Right renal pelvis (tissue), 4 donors: ENCODE results near the gene TMPRSS7. TPM values are rescaled to one million over a fixed set of nuclear protein-coding genes. Genes with fewer than 3 reads are reported as not detected.
"Not testable (repeated sequence)": the region's sequence is repeated elsewhere in the genome, so short reads cannot be mapped to it uniquely, and the experiment has no call there.

Experiments used
- DNase-seq, 4 donors: peaks; one replicate each; pipeline ENCODE4 v3.0.0-alpha.2; 2013; ENCODE audit warnings: low read depth in 4 of 4, low spot score in 3 of 4, missing footprints in 1 of 4
- polyA plus RNA-seq, 4 donors: library from polyadenylated mRNA; unstranded; fragments of 120-200 nt; gene quantifications; one replicate each; pipeline ENCODE4 v1.2.1, GENCODE V29; 2013; ENCODE audit not compliant: insufficient read length in 4 of 4

The TMPRSS7 gene
- polyA plus RNA-seq, 4 donors, result 0.05 to 0.07 TPM; not detected in 2

GRCh38 chr3:112056451-112056929, 22.0 kb downstream of the TMPRSS7 start:
- no peak for DNase-seq

- DNase-seq, result no peak
Observed at GRCh38 chr3:112059497-112059896, 25.0 kb downstream of the TMPRSS7 start.

GRCh38 chr3:112061152-112061551, 26.6 kb downstream of the TMPRSS7 start:
- DNase-seq, result no peak

- not testable (repeated sequence) for DNase-seq
Observed at GRCh38 chr3:112072387-112073060, 38.0 kb downstream of the TMPRSS7 start.

GRCh38 chr3:112074006-112074405, 39.5 kb downstream of the TMPRSS7 start:
- no peak for DNase-seq

- DNase-seq, result no peak
Observed at GRCh38 chr3:112074616-112075497, 40.3 kb downstream of the TMPRSS7 start.

- no peak for DNase-seq
Observed at GRCh38 chr3:112078125-112079083, 43.9 kb downstream of the TMPRSS7 start.

GRCh38 chr3:112083239-112083638, 48.7 kb downstream of the TMPRSS7 start:
- no peak for DNase-seq

- no peak for DNase-seq
Observed at GRCh38 chr3:112084980-112085705, 50.6 kb downstream of the TMPRSS7 start.

- DNase-seq, result no peak
Observed at GRCh38 chr3:112085735-112086075, 51.2 kb downstream of the TMPRSS7 start.

- peak; percentile 58 to 74 (median 64) for DNase-seq
Observed at GRCh38 chr3:112086076-112086854, 51.7 kb downstream of the TMPRSS7 start, which contains the start of gene C3orf52. C3orf52 (plus strand) TSS chr3:112086389; CDS start chr3:112086408, 19 bp downstream.

GRCh38 chr3:112086875-112087524, 52.5 kb downstream of the TMPRSS7 start:
- DNase-seq, result no peak

- no peak for DNase-seq
Observed at GRCh38 chr3:112087746-112088145, 53.2 kb downstream of the TMPRSS7 start.

GRCh38 chr3:112088944-112089343, 54.4 kb downstream of the TMPRSS7 start:
- no peak for DNase-seq

GRCh38 chr3:112089956-112090886, 55.7 kb downstream of the TMPRSS7 start:
- DNase-seq, result no peak

GRCh38 chr3:112090887-112091586, 56.5 kb downstream of the TMPRSS7 start:
- DNase-seq, result no peak
